Thoracic aorta (tissue), 2 donors: ENCODE data around the gene ENKD1. TPM values are rescaled to one million over a fixed set of nuclear protein-coding genes. Genes with fewer than 3 reads are reported as not detected.

ENCODE experiments used
- ATAC-seq: fragments of 150-250 bp; one replicate; pipeline ENCODE4 v1.8.0; 2017; ENCODE audit warnings: low read depth; ENCODE audit not compliant: insufficient number of reproducible peaks, low FRiP score
- DNase-seq: peaks from one replicate; pipeline ENCODE4 v3.0.0-alpha.2; 2020; ENCODE audit warnings: low spot score
- H3K27ac ChIP-seq, 2 donors: fragments of 200-600 bp; sonication (generic); 1 replicate in 1 of 2; 2 replicates in 1 of 2; pipeline ENCODE4 v1.5.1; 2016; ENCODE audit warnings: mild to moderate bottlenecking in 2 of 2, moderate library complexity in 2 of 2
- H3K27me3 ChIP-seq: fragments of 200-600 bp; sonication (generic); replicated peaks from 2 replicates; pipeline ENCODE4 v1.6.0; 2016; ENCODE audit warnings: mild to moderate bottlenecking; ENCODE audit not compliant: insufficient read depth
- H3K36me3 ChIP-seq: fragments of 200-600 bp; sonication (generic); one replicate; pipeline ENCODE4 v1.5.1; 2016
- H3K4me1 ChIP-seq, 2 donors: fragments of 200-600 bp; sonication (generic); 1 replicate in 1 of 2; 2 replicates in 1 of 2; pipeline versions ENCODE4 v1.5.1 to v1.6.0; 2016; ENCODE audit warnings: low read depth in 2 of 2, mild to moderate bottlenecking in 1 of 2; ENCODE audit not compliant: control insufficient read depth in 1 of 2
- H3K4me3 ChIP-seq: fragments of 200-600 bp; sonication (generic); 2 replicates; pipeline ENCODE4 v1.5.1; 2016; ENCODE audit warnings: mild to moderate bottlenecking
- H3K9me3 ChIP-seq: fragments of 200-600 bp; sonication (generic); 2 replicates; pipeline ENCODE4 v1.5.1; 2016
- CTCF ChIP-seq: fragments of 200-600 bp; sonication (generic); IDR thresholded peaks from one replicate; pipeline ENCODE4 v1.5.1; 2019; ENCODE audit warnings: antibody characterized with exemption
- total RNA-seq, 2 donors: library from RNA; depleted of rRNA; stranded (reverse); fragments of >200 nt; gene quantifications; one replicate each; pipeline versions ENCODE4 v1.1.0 to v1.2.3, GENCODE V29; 2016

ENKD1 gene
- total RNA-seq, 2 donors from 2014 or later = 15.4 to 17.6 TPM

- no peak for ATAC-seq
- Histone ChIP-seq H3K36me3 (no peaks in the 10 kb centered on the region), H3K9me3 (no peaks in the 10 kb centered on the region), H3K27ac (no peak overlapping the region), H3K4me1 (peaks cover 5 to 16% of the 10 kb centered on the region in 2 donors), H3K4me3 (peak overlapping the region; percentile 29), H3K27me3 (peaks cover 6% of the 10 kb centered on the region)
- no peak for DNase-seq
- no peak for TF ChIP-seq CTCF
These were observed 17.7 kb downstream of the ENKD1 start for GRCh38 chr16:67648764-67649407.

DNA sequence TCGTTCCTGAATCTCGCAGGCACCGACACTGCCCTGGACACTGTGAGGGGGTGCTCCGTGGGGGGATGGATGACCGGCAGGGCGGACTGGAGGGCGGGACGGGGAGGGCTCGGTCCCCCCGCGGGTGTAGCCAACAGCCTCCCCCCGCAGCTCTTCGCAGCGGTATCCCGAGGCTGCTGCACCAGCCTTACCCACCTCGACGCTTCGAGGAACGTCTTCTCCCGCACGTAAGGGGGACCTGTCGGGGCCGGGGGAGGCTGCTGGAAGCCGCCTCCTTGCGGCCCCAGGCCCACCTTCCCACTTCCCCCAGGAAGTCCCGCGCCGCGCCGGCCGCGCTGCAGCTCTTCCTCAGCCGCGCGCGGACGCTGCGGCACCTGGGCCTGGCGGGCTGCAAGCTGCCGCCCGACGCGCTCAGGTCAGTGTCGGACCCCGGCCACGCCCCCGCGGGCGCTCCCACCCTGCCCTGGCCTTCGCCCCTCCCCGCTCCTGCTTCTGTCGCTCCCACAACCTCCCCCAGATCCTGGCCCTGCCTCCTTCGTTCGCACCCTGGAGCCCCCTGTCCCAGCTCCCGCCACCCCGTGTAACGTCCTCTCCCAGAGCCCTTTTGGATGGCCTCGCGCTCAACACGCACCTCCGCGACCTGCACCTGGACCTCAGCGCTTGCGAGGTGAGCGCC lies 18.3 kb downstream of the ENKD1 start:
- Histone ChIP-seq H3K9me3 (no peaks in the 10 kb centered on the region), H3K4me3 (no peak overlapping the region), H3K27me3 (peaks cover 6% of the 10 kb centered on the region), H3K27ac (no peak overlapping the region), H3K4me1 (peaks cover 1 to 10% of the 10 kb centered on the region in 2 donors), H3K36me3 (no peaks in the 10 kb centered on the region)
- TF ChIP-seq CTCF = no peak
- DNase-seq (no peak), ATAC-seq (no peak)

DNA sequence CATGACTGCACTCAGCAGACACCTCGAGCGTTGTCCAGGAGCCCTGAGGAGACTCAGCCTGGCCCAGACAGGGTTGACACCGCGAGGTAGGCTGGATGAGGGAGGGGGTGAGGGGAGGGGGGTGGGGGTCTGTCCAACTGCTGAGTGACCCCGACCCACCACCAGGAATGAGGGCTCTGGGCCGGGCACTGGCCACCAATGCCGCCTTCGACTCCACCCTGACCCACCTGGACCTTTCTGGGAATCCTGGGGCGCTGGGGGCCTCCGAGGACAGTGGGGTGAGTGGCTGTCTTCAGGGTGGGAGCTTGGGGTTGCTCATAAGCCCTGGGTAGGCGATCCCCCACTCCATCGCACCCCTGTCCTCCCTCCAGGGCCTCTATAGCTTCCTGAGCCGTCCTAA lies 18.9 kb downstream of the ENKD1 start:
- H3K27me3 ChIP-seq = peaks cover 6% of the 10 kb centered on the region
- DNase-seq = no peak
- no peaks in the 10 kb centered on the region for H3K9me3 ChIP-seq
- H3K36me3 ChIP-seq = no peaks in the 10 kb centered on the region
- no peak overlapping the region for H3K27ac ChIP-seq
- TF ChIP-seq CTCF = no peak
- peaks cover 0 to 10% of the 10 kb centered on the region in 2 donors for H3K4me1 ChIP-seq
- ATAC-seq = no peak
- no peak overlapping the region for H3K4me3 ChIP-seq

- no peak overlapping the region for H3K4me3 ChIP-seq
- H3K9me3 ChIP-seq = no peaks in the 10 kb centered on the region
- no peak overlapping the region for H3K27ac ChIP-seq
- DNase-seq = no peak
- no peaks in the 10 kb centered on the region for H3K36me3 ChIP-seq
- H3K4me1 ChIP-seq = peaks cover 4 to 15% of the 10 kb centered on the region in 2 donors
- peaks cover 6% of the 10 kb centered on the region for H3K27me3 ChIP-seq
- ATAC-seq = no peak
- no peak for TF ChIP-seq CTCF
These were observed 19.4 kb downstream of the ENKD1 start for GRCh38 chr16:67647111-67647651.

DNA sequence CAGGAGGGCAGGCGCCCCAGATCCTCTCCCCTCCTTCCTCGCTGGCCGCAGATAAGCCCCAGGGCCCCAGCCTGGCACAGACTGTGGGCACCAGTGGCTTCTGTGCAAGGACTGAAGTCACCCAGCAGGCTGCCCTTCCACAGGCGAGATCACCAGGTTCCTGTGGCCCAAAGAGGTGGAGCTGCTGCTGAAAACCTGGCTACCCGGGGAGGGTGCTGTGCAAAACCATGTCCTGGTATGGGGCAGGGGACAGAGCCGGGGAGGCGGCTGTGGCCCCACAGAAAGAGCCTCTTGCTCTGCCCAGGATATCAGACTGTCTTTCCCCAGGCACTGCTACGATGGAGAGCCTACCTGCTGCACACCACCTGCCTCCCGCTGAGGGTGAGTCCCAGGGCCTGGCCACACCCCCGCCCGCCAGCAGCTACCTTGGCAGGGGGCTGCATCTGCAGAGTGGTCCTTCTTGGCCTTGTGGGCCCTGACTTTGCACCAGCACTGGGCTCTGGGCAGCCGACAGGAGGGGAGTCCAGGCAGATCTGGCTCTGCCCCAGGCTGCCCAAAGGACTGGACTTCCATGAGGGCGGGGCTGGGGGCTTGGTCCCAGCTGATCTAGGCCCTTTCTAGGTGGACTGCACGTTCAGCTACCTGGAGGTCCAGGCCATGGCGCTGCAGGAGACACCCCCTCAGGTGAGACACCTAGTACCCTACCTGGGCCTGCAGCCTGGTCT lies 21.0 kb downstream of the ENKD1 start:
- no peak for TF ChIP-seq CTCF
- Histone ChIP-seq H3K9me3 (no peaks in the 10 kb centered on the region), H3K4me1 (peaks cover 10 to 23% of the 10 kb centered on the region in 2 donors), H3K36me3 (no peaks in the 10 kb centered on the region), H3K27me3 (no peaks in the 10 kb centered on the region), H3K27ac (no peak overlapping the region), H3K4me3 (peak overlapping the region; percentile 61)
- no peak for ATAC-seq
- no peak for DNase-seq
